Liver (tissue), 9 donors: ENCODE results near the gene GATD1. TPM values are rescaled to one million over a fixed set of nuclear protein-coding genes. Genes with fewer than 3 reads are reported as not detected.

ENCODE experiments used
- DNase-seq: peaks from one replicate; pipeline ENCODE4 v3.0.0-alpha.2; 2017; ENCODE audit warnings: low spot score
- H3K27ac ChIP-seq, 2 donors: one replicate each; pipeline ENCODE4 v1.7.0; 2013; ENCODE audit warnings: inconsistent platforms in 2 of 2, low read length in 2 of 2, control low read depth in 1 of 2, low read depth in 1 of 2, mild to moderate bottlenecking in 1 of 2
- H3K27me3 ChIP-seq, 4 donors: one replicate each; pipeline versions ENCODE4 v1.6.1 to v1.7.0; 2013; ENCODE audit warnings: low read length in 3 of 4, inconsistent platforms in 1 of 4, mild to moderate bottlenecking in 1 of 4, moderate library complexity in 1 of 4; ENCODE audit not compliant: control insufficient read depth in 4 of 4, insufficient read depth in 4 of 4
- H3K36me3 ChIP-seq, 4 donors: one replicate each; pipeline versions ENCODE4 v1.6.1 to v1.7.0; 2013; ENCODE audit warnings: low read length in 3 of 4, mild to moderate bottlenecking in 3 of 4, low read depth in 1 of 4, moderate library complexity in 1 of 4; ENCODE audit not compliant: control insufficient read depth in 4 of 4, insufficient read depth in 3 of 4
- H3K4me1 ChIP-seq, 4 donors: one replicate each; pipeline versions ENCODE4 v1.6.1 to v1.7.0; 2013; ENCODE audit warnings: low read length in 3 of 4, mild to moderate bottlenecking in 3 of 4, moderate library complexity in 1 of 4; ENCODE audit not compliant: control insufficient read depth in 4 of 4, insufficient read depth in 4 of 4
- H3K4me3 ChIP-seq, 3 donors: one replicate each; pipeline versions ENCODE4 v1.6.1 to v1.7.0; 2013; ENCODE audit warnings: low read length in 3 of 3, control low read depth in 1 of 3, low read depth in 1 of 3, mild to moderate bottlenecking in 1 of 3
- H3K9ac ChIP-seq, 2 donors: one replicate each; pipeline ENCODE4 v1.7.0; 2013; ENCODE audit warnings: low read length in 2 of 2, mild to moderate bottlenecking in 2 of 2, moderate library complexity in 2 of 2, control low read depth in 1 of 2, low read depth in 1 of 2
- H3K9me3 ChIP-seq, 4 donors: one replicate each; pipeline versions ENCODE4 v1.6.1 to v1.7.0; 2013; ENCODE audit warnings: low read length in 3 of 4; ENCODE audit not compliant: control insufficient read depth in 4 of 4
- ATF3 ChIP-seq: IDR thresholded peaks from 2 replicates; pipeline ENCODE4 v1.6.1; 2016; ENCODE audit warnings: antibody characterized with exemption
- EGR1 ChIP-seq, 2 donors: IDR thresholded peaks; 2 replicates each; pipeline ENCODE4 v1.6.1; 2016 to 2018; ENCODE audit warnings: antibody characterized with exemption in 2 of 2, low read depth in 2 of 2
- FOXA1 ChIP-seq: IDR thresholded peaks from 2 replicates; pipeline ENCODE4 v1.6.1; 2016; ENCODE audit warnings: antibody characterized with exemption
- FOXA2 ChIP-seq: IDR thresholded peaks from 2 replicates; pipeline ENCODE4 v1.6.1; 2016; ENCODE audit warnings: antibody characterized with exemption
- GABPA ChIP-seq, 2 donors: IDR thresholded peaks in 1 of 2; conservative IDR thresholded peaks in 1 of 2; 2 replicates each; pipeline ENCODE4 v1.6.1; 2016; ENCODE audit warnings: antibody characterized with exemption in 2 of 2, mild to moderate bottlenecking in 1 of 2, moderate library complexity in 1 of 2
- HNF4G ChIP-seq: IDR thresholded peaks from 2 replicates; pipeline ENCODE4 v1.6.1; 2016; ENCODE audit warnings: antibody characterized with exemption
- JUND ChIP-seq, 2 donors: IDR thresholded peaks; 2 replicates each; pipeline ENCODE4 v1.6.1; 2016; ENCODE audit warnings: antibody characterized with exemption in 2 of 2
- MAX ChIP-seq: IDR thresholded peaks from 2 replicates; pipeline ENCODE4 v1.6.1; 2016; ENCODE audit warnings: antibody characterized with exemption
- NR2F2 ChIP-seq: IDR thresholded peaks from 2 replicates; pipeline ENCODE4 v1.6.1; 2016; ENCODE audit warnings: antibody characterized with exemption
- RAD21 ChIP-seq, 2 donors: IDR thresholded peaks; 2 replicates each; pipeline ENCODE4 v1.6.1; 2016; ENCODE audit warnings: antibody characterized with exemption in 2 of 2, mild to moderate bottlenecking in 2 of 2
- RXRA ChIP-seq, 2 donors: IDR thresholded peaks; 2 replicates each; pipeline ENCODE4 v1.6.1; 2017 to 2018; ENCODE audit warnings: antibody characterized with exemption in 2 of 2, mild to moderate bottlenecking in 1 of 2
- YY1 ChIP-seq: IDR thresholded peaks from 2 replicates; pipeline ENCODE4 v1.6.1; 2016; ENCODE audit warnings: antibody characterized with exemption, mild to moderate bottlenecking
- WGBS: extraction: QIAGEN DNeasy Blood & Tissue Kit; methylation state at CpG from one replicate; pipeline ENCODE4 v1.1.7; 2013; 5-methylcytosine and 5-hydroxymethylcytosine counted together
- polyA plus RNA-seq, 2 donors: library from polyadenylated mRNA; stranded (reverse) in 1 of 2; unstranded in 1 of 2; fragments of 200-250 nt in 1 of 2; fragments of >200 nt in 1 of 2; fragmentation: Nextera tagmentation in 1 of 2; extraction: Ambion mirVana in 1 of 2; gene quantifications; one replicate each; pipeline versions ENCODE4 v1.2.1 to v1.2.3, GENCODE V29; 2013 to 2015
- total RNA-seq, 2 donors: library from RNA; depleted of rRNA; stranded (reverse); fragments of >200 nt; gene quantifications; one replicate each; pipeline ENCODE4 v1.2.3, GENCODE V29; 2014
- TF ChIP-seq, protein P1 (sequence below): IDR thresholded peaks from 2 replicates; pipeline ENCODE4 v1.6.1; 2016; ENCODE audit warnings: antibody characterized with exemption
- TF ChIP-seq, protein P2 (sequence below): IDR thresholded peaks from 2 replicates; pipeline ENCODE4 v1.6.1; 2016; ENCODE audit warnings: antibody characterized with exemption, mild to moderate bottlenecking
- TF ChIP-seq, protein P3 (sequence below): fragments of 150-350 bp; IDR thresholded peaks from 2 replicates; pipeline ENCODE4 v1.5.1; 2017; ENCODE audit warnings: improper control_type of control experiment, low read depth, low read length; ENCODE audit not compliant: missing input control
- donor health status: healthy.
- donor health status: healthy.
- donor health status: healthy.
- donor health status: healthy.
- donor health status: healthy.

GATD1 gene
- total and polyA plus RNA-seq, 4 donors, result 22.7 to 37.2 (median 24.6) TPM

- no peaks in the 10 kb centered on the region for H3K9me3 ChIP-seq
- WGBS, result 85% methylated on average over 19 of the region's 19 CpGs
- no peak for DNase-seq
- peaks cover 0 to 15% (median 7%) of the 10 kb centered on the region in 4 donors for H3K4me1 ChIP-seq
- no peak overlapping the region for H3K9ac ChIP-seq
- peaks cover 2 to 35% (median 19%) of the 10 kb centered on the region in 4 donors for H3K36me3 ChIP-seq
- H3K27ac ChIP-seq, result no peak overlapping the region
- TF ChIP-seq, protein P1, sequence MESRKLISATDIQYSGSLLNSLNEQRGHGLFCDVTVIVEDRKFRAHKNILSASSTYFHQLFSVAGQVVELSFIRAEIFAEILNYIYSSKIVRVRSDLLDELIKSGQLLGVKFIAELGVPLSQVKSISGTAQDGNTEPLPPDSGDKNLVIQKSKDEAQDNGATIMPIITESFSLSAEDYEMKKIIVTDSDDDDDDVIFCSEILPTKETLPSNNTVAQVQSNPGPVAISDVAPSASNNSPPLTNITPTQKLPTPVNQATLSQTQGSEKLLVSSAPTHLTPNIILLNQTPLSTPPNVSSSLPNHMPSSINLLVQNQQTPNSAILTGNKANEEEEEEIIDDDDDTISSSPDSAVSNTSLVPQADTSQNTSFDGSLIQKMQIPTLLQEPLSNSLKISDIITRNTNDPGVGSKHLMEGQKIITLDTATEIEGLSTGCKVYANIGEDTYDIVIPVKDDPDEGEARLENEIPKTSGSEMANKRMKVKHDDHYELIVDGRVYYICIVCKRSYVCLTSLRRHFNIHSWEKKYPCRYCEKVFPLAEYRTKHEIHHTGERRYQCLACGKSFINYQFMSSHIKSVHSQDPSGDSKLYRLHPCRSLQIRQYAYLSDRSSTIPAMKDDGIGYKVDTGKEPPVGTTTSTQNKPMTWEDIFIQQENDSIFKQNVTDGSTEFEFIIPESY, result no peak
- TF ChIP-seq, protein P2, sequence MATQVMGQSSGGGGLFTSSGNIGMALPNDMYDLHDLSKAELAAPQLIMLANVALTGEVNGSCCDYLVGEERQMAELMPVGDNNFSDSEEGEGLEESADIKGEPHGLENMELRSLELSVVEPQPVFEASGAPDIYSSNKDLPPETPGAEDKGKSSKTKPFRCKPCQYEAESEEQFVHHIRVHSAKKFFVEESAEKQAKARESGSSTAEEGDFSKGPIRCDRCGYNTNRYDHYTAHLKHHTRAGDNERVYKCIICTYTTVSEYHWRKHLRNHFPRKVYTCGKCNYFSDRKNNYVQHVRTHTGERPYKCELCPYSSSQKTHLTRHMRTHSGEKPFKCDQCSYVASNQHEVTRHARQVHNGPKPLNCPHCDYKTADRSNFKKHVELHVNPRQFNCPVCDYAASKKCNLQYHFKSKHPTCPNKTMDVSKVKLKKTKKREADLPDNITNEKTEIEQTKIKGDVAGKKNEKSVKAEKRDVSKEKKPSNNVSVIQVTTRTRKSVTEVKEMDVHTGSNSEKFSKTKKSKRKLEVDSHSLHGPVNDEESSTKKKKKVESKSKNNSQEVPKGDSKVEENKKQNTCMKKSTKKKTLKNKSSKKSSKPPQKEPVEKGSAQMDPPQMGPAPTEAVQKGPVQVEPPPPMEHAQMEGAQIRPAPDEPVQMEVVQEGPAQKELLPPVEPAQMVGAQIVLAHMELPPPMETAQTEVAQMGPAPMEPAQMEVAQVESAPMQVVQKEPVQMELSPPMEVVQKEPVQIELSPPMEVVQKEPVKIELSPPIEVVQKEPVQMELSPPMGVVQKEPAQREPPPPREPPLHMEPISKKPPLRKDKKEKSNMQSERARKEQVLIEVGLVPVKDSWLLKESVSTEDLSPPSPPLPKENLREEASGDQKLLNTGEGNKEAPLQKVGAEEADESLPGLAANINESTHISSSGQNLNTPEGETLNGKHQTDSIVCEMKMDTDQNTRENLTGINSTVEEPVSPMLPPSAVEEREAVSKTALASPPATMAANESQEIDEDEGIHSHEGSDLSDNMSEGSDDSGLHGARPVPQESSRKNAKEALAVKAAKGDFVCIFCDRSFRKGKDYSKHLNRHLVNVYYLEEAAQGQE, result no peak
- TF ChIP-seq HNF4G (no peak), GABPA (IDR thresholded peaks at IDR 0.05 in 1 of 2, conservative IDR thresholded peaks at IDR 0.05 in 1 of 2) (no peak), MAX (no peak), FOXA2 (no peak), NR2F2 (no peak), YY1 (no peak), ATF3 (no peak), RXRA (IDR thresholded peaks at IDR 0.05) (no peak), RAD21 (IDR thresholded peaks at IDR 0.05) (no peak), FOXA1 (no peak), JUND (IDR thresholded peaks at IDR 0.05) (no peak), EGR1 (IDR thresholded peaks at IDR 0.05; ENCODE audit: low read depth in 2 of 2) (no peak)
- TF ChIP-seq, protein P3, sequence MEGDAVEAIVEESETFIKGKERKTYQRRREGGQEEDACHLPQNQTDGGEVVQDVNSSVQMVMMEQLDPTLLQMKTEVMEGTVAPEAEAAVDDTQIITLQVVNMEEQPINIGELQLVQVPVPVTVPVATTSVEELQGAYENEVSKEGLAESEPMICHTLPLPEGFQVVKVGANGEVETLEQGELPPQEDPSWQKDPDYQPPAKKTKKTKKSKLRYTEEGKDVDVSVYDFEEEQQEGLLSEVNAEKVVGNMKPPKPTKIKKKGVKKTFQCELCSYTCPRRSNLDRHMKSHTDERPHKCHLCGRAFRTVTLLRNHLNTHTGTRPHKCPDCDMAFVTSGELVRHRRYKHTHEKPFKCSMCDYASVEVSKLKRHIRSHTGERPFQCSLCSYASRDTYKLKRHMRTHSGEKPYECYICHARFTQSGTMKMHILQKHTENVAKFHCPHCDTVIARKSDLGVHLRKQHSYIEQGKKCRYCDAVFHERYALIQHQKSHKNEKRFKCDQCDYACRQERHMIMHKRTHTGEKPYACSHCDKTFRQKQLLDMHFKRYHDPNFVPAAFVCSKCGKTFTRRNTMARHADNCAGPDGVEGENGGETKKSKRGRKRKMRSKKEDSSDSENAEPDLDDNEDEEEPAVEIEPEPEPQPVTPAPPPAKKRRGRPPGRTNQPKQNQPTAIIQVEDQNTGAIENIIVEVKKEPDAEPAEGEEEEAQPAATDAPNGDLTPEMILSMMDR, result no peak
- H3K27me3 ChIP-seq, result no peaks in the 10 kb centered on the region
- no peak overlapping the region for H3K4me3 ChIP-seq
Measured at GRCh38 chr11:724049-724777, 53.1 kb downstream of the GATD1 start.
